PC-9 (cell line): ENCODE results near the gene AMDHD1. TPM values are rescaled to one million over a fixed set of nuclear protein-coding genes. Genes with fewer than 3 reads are reported as not detected.

ENCODE experiments used
- BruUV-seq: library from RNA; stranded (reverse); fragments of 400-500 nt; replicated peaks from 2 replicates; lab custom pipeline; 2021; lab: Mats Ljungman, UMichigan
- CTCF ChIA-PET: fragments of 300-600 bp; sonication (Branson Sonifier 250); formaldehyde crosslinking; loops from one replicate; lab custom pipeline; 2022; ENCODE audit warnings: antibody characterized with exemption; lab: Charles Lee
- POLR2A ChIA-PET: fragments of 300-600 bp; sonication (Branson Sonifier 250); formaldehyde crosslinking; loops from one replicate; lab custom pipeline; 2022; ENCODE audit warnings: antibody characterized with exemption; ENCODE audit not compliant: unreplicated experiment; lab: Charles Lee
- DNase-seq, 2 experiments: peaks; one replicate each; pipeline versions ENCODE4 v3.0.0 to v3.0.0-alpha.2; 2015 to 2022; ENCODE audit warnings: mixed read lengths in 1 of 2
- H2AFZ ChIP-seq: fragments of 200-600 bp; sonication (generic); 2 replicates; pipeline ENCODE4 v1.8.1; 2017; ENCODE audit warnings: antibody characterized with exemption
- H3F3A ChIP-seq: fragments of 200-600 bp; sonication (generic); 2 replicates; pipeline ENCODE4 v1.8.1; 2017; ENCODE audit warnings: antibody characterized with exemption, mild to moderate bottlenecking, low read depth; ENCODE audit not compliant: insufficient read depth
- H3K27ac ChIP-seq: fragments of 200-600 bp; sonication (generic); 2 replicates; pipeline ENCODE4 v1.6.1; 2016; ENCODE audit warnings: mixed run types
- H3K27me3 ChIP-seq: fragments of 200-600 bp; sonication (generic); 2 replicates; pipeline ENCODE4 v1.6.1; 2016; ENCODE audit warnings: low read depth, mixed run types; ENCODE audit not compliant: insufficient read depth
- H3K36me3 ChIP-seq: fragments of 200-600 bp; sonication (generic); 2 replicates; pipeline ENCODE4 v1.6.1; 2016; ENCODE audit warnings: low read depth, mixed run types
- H3K4me1 ChIP-seq: fragments of 200-600 bp; sonication (generic); replicated peaks from 2 replicates; pipeline ENCODE4 v1.6.1; 2016; ENCODE audit warnings: mixed run types; ENCODE audit not compliant: insufficient read depth
- H3K4me2 ChIP-seq: fragments of 200-600 bp; sonication (generic); 2 replicates; pipeline ENCODE4 v1.6.1; 2017; ENCODE audit warnings: mixed run types
- H3K4me3 ChIP-seq: fragments of 200-600 bp; sonication (generic); 2 replicates; pipeline ENCODE4 v1.6.1; 2016; ENCODE audit warnings: mixed run types
- H3K79me2 ChIP-seq: fragments of 200-600 bp; sonication (generic); 2 replicates; pipeline ENCODE4 v1.6.1; 2017; ENCODE audit warnings: low read depth, mixed run types
- H3K9me2 ChIP-seq: fragments of 200-600 bp; sonication (generic); 2 replicates; pipeline ENCODE4 v1.8.1; 2017; ENCODE audit warnings: mild to moderate bottlenecking; ENCODE audit not compliant: insufficient read depth
- H3K9me3 ChIP-seq: fragments of 200-600 bp; sonication (generic); 2 replicates; pipeline ENCODE4 v1.8.1; 2016; ENCODE audit warnings: low read depth; ENCODE audit not compliant: insufficient read depth
- H4K20me1 ChIP-seq: fragments of 200-600 bp; sonication (generic); 2 replicates; pipeline ENCODE4 v1.8.1; 2017; ENCODE audit not compliant: insufficient read depth
- EZH2 ChIP-seq: fragments of 200-600 bp; sonication (generic); IDR thresholded peaks from 2 replicates; pipeline ENCODE4 v1.8.0; 2017; ENCODE audit warnings: antibody characterized with exemption, low read depth
- intact Hi-C: fragments of 100-400 bp; cut with micrococcal nuclease; formaldehyde crosslinking; loops from one replicate; pipeline ENCODE4 v1.10.0; 2022; ENCODE audit not compliant: unreplicated experiment
- total RNA-seq: library from RNA; stranded (reverse); gene quantifications from 2 replicates; pipeline ENCODE4 v1.2.3, GENCODE V29; 2021
- TF ChIP-seq, protein P1 (sequence below): fragments of 200-600 bp; sonication (generic); conservative IDR thresholded peaks from 2 replicates; pipeline ENCODE4 v1.6.1; 2017; ENCODE audit warnings: mixed run types, antibody characterized with exemption, mild to moderate bottlenecking, moderate library complexity

AMDHD1 gene
- total RNA-seq, 1 experiment from 2014 or later, result 2.9 TPM

DNA sequence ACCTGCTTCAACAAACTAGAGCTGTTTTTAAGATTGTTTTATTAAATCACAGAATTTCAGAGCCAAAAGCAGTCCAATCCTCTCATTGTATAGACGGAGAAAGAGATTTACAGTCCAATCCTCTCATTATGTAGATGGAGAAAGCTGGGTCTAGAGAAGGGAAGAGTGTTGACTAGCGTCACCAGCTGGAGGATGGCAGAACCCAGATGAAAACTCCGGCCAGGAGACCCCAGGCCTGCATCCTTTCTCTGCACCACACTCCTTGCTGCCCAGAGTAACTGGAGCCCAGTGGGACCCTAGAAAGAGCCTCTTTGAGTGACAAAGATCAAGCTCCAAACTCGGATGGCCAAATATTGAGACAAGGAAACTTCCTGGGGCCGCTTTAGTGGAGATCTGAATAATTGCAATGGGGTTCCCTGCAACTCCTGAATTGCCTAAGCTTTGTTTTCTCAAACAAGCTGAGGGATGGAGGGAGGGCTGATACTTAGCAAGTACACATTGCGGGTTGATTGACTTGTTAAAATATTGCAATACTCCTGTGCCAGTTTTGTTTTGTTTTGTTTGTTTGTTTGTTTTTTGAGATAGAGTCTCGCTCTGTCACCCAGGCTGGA is 12.5 kb downstream of the AMDHD1 start:
- no peaks in the 10 kb centered on the region for H3K36me3 ChIP-seq
- H3K4me2 ChIP-seq, result no peak overlapping the region
- no peaks in the 10 kb centered on the region for H3K79me2 ChIP-seq
- no peaks in the 10 kb centered on the region for H3F3A ChIP-seq
- H3K9me3 ChIP-seq, result no peaks in the 10 kb centered on the region
- no TSS peak for BruUV-seq
- no peak overlapping the region for H2AFZ ChIP-seq
- intact Hi-C loops, result no loop called here
- DNase-seq, result no peak
- no peak overlapping the region for H3K27ac ChIP-seq
- ChIA-PET CTCF (interaction anchor here (0.6 kb wide), 1 partner anchor 421 kb away, joined by 3 read pairs; no protein-coding TSS in a partner anchor), POLR2A (no interaction called here)
- no peaks in the 10 kb centered on the region for H3K27me3 ChIP-seq
- TF ChIP-seq EZH2, result no peak
- TF ChIP-seq, protein P1, sequence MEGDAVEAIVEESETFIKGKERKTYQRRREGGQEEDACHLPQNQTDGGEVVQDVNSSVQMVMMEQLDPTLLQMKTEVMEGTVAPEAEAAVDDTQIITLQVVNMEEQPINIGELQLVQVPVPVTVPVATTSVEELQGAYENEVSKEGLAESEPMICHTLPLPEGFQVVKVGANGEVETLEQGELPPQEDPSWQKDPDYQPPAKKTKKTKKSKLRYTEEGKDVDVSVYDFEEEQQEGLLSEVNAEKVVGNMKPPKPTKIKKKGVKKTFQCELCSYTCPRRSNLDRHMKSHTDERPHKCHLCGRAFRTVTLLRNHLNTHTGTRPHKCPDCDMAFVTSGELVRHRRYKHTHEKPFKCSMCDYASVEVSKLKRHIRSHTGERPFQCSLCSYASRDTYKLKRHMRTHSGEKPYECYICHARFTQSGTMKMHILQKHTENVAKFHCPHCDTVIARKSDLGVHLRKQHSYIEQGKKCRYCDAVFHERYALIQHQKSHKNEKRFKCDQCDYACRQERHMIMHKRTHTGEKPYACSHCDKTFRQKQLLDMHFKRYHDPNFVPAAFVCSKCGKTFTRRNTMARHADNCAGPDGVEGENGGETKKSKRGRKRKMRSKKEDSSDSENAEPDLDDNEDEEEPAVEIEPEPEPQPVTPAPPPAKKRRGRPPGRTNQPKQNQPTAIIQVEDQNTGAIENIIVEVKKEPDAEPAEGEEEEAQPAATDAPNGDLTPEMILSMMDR, result no peak
- no peak overlapping the region for H3K4me3 ChIP-seq
- no peaks in the 10 kb centered on the region for H4K20me1 ChIP-seq
- H3K4me1 ChIP-seq, result no peaks in the 10 kb centered on the region
- H3K9me2 ChIP-seq, result no peaks in the 10 kb centered on the region

DNA sequence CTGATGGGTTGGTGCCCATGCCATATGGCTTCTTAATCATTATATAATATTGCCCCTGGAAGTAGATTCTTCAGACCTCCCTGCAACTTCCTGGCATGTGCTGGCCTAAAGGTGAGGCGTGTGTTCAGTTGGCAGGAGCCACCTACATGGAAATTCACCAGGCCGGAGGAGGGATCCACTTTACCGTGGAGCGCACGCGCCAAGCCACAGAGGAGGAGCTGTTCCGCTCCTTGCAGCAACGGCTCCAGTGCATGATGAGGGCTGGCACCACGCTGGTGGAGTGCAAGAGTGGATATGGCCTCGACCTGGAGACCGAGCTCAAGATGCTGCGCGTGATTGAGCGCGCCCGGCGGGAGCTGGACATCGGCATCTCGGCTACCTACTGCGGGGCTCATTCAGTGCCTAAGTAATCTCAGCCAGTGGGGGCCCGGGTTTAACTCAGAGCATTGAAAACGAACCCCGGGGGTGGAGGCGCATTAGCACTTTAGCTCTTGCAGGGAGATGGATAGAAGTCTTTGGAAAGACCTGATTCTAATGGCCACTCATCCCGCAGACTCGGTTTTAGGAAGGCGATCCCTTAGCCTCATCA is 13.5 kb downstream of the AMDHD1 start:
- H3K9me3 ChIP-seq, result no peaks in the 10 kb centered on the region
- no peaks in the 10 kb centered on the region for H3K27me3 ChIP-seq
- H3K36me3 ChIP-seq, result no peaks in the 10 kb centered on the region
- no peak overlapping the region for H3K27ac ChIP-seq
- DNase-seq, result no peak
- H3K4me2 ChIP-seq, result no peak overlapping the region
- no peaks in the 10 kb centered on the region for H3K4me1 ChIP-seq
- H4K20me1 ChIP-seq, result no peaks in the 10 kb centered on the region
- no peak overlapping the region for H3K4me3 ChIP-seq
- intact Hi-C loops, result no loop called here
- H3F3A ChIP-seq, result no peaks in the 10 kb centered on the region
- ChIA-PET CTCF (no interaction called here), POLR2A (interaction anchor here (0.5 kb wide), 1 partner anchor 977 kb away, joined by 6 read pairs; no protein-coding TSS in a partner anchor)
- no peaks in the 10 kb centered on the region for H3K9me2 ChIP-seq
- no peaks in the 10 kb centered on the region for H3K79me2 ChIP-seq
- BruUV-seq, result no TSS peak
- H2AFZ ChIP-seq, result no peak overlapping the region
- TF ChIP-seq, protein P1, result no peak
- TF ChIP-seq EZH2, result no peak

DNA sequence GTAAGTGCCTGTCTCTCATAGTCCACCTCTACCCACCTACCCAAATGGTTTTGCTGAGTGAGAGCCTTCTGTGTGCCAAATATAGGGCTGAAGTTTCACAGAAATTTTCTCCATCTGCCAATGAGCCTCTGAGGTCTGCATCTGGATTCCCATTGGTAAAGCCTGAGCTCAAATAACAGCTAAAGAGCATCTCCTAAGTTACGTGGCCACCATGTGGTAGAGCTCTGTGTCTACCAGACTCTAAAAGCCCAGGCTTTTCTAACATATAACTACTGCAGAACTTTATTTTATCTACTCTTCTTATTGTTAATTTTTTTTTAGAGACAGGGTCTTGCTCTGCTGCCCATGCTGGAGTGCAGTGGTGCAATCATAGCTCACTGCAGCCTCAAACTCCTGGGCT is 16.0 kb downstream of the AMDHD1 start:
- no peak for TF ChIP-seq EZH2
- TF ChIP-seq, protein P1, result no peak; the same call in 1 of the 2 replicates
- Histone ChIP-seq H3K9me3 (no peaks in the 10 kb centered on the region), H3K4me3 (no peak overlapping the region), H3K79me2 (no peaks in the 10 kb centered on the region), H3K9me2 (no peaks in the 10 kb centered on the region), H3K36me3 (no peaks in the 10 kb centered on the region), H3F3A (no peaks in the 10 kb centered on the region), H3K4me1 (no peaks in the 10 kb centered on the region), H4K20me1 (no peaks in the 10 kb centered on the region), H2AFZ (no peak overlapping the region), H3K27me3 (no peaks in the 10 kb centered on the region), H3K27ac (no peak overlapping the region), H3K4me2 (no peak overlapping the region)
- CTCF ChIA-PET, result no interaction called here
- intact Hi-C loops, result no loop called here
- no TSS peak for BruUV-seq
- peak in 1 of 2 experiments; percentile 44 for DNase-seq
- POLR2A ChIA-PET, result interaction anchor here (0.6 kb wide), 2 partner anchors 60 to 442 kb away, joined by 3 read pairs; no protein-coding TSS in a partner anchor
